Epithelial cell of proximal tubule (primary cell): Measurements from ENCODE around the gene SAMD4B. TPM values are rescaled to one million over a fixed set of nuclear protein-coding genes. Genes with fewer than 3 reads are reported as not detected.

Source experiments
- DNase-seq: peaks from one replicate; pipeline ENCODE4 v3.0.0-alpha.2; 2011; ENCODE audit warnings: low read depth
- H3K4me3 ChIP-seq: 2 replicates; pipeline ENCODE4 v1.5.1; 2011; ENCODE audit warnings: low read depth, mild to moderate bottlenecking, low read length
- total RNA-seq: library from RNA; depleted of rRNA; stranded (reverse); fragments of >200 nt; gene quantifications from 2 replicates; pipeline ENCODE4 v1.2.3, GENCODE V29; 2015
- TF ChIP-seq, protein P1 (sequence below): conservative IDR thresholded peaks from 2 replicates; pipeline ENCODE4 v1.5.1; 2012; ENCODE audit warnings: low read depth, mild to moderate bottlenecking, low read length

Gene SAMD4B
- total RNA-seq, 1 donor from 2014 or later, result 65.6 TPM

DNA sequence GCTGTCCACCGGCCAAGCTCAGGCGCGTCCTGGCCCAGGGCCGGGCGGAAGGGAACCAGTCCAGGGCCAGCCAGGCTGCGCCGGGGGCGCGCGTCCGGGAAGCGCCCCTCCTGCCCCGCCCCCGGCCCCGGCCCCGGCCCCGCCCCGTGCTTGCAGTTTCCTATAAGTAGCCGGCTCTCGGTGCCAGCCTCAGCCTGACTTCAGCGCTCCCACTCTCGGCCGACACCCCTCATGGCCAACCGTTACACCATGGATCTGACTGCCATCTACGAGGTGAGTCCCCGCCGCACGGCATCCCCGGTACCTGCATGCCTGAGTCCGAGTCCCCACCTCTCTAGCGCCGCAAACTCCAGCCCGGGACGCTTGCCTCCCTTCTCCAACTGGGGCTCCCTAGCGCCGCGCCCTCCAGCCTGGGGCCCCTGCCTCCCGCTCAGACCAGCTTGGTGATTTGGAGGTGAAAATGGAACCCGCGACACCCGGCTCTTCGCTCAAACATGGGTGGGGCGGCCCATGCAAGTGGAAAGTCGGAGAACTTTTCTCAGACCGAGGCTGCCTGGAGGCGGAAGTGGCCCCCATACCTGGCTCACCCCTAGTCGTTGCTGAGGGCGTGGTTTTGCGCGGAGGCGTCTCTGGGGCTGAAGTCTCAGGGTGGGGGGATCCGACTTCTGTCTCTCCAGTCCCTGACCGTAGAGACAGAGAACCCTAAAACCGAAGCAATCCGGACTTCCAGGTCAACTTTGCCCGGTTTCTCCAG lies 64.6 kb downstream of the SAMD4B start, which contains the start of gene ZFP36:
ZFP36 (plus strand) TSS at position 192 of the 754 bp plus-strand sequence; CDS start at position 250, 58 bp downstream.
- no peak for DNase-seq
- peak within 1 kb of the TSS; percentile 80 for H3K4me3 ChIP-seq
- TF ChIP-seq, protein P1, sequence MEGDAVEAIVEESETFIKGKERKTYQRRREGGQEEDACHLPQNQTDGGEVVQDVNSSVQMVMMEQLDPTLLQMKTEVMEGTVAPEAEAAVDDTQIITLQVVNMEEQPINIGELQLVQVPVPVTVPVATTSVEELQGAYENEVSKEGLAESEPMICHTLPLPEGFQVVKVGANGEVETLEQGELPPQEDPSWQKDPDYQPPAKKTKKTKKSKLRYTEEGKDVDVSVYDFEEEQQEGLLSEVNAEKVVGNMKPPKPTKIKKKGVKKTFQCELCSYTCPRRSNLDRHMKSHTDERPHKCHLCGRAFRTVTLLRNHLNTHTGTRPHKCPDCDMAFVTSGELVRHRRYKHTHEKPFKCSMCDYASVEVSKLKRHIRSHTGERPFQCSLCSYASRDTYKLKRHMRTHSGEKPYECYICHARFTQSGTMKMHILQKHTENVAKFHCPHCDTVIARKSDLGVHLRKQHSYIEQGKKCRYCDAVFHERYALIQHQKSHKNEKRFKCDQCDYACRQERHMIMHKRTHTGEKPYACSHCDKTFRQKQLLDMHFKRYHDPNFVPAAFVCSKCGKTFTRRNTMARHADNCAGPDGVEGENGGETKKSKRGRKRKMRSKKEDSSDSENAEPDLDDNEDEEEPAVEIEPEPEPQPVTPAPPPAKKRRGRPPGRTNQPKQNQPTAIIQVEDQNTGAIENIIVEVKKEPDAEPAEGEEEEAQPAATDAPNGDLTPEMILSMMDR, result no peak

DNA sequence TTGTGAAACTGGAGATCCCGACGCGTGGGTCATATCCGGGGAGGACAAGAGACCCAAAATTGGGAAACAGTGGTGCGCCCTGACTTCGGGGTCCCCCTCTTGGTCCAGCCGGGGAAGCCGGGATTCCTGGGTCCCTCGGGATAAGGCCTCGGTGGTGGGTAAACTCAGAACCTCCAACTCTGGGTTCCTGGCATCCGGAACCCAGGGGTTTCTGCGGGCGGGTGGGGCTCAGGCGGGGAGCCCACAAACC lies 65.1 kb downstream of the SAMD4B start:
- TF ChIP-seq, protein P1, result no peak
- DNase-seq, result no peak
- H3K4me3 ChIP-seq, result peak overlapping the region; percentile 80

DNA sequence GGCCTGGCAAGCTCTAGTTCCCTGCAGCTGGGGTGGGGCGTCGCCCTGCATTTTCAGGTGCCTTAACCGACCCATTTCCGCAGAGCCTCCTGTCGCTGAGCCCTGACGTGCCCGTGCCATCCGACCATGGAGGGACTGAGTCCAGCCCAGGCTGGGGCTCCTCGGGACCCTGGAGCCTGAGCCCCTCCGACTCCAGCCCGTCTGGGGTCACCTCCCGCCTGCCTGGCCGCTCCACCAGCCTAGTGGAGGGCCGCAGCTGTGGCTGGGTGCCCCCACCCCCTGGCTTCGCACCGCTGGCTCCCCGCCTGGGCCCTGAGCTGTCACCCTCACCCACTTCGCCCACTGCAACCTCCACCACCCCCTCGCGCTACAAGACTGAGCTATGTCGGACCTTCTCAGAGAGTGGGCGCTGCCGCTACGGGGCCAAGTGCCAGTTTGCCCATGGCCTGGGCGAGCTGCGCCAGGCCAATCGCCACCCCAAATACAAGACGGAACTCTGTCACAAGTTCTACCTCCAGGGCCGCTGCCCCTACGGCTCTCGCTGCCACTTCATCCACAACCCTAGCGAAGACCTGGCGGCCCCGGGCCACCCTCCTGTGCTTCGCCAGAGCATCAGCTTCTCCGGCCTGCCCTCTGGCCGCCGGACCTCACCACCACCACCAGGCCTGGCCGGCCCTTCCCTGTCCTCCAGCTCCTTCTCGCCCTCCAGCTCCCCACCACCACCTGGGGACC lies 65.6 kb downstream of the SAMD4B start:
- TF ChIP-seq, protein P1, result no peak
- no peak for DNase-seq
- peak overlapping the region; percentile 80 for H3K4me3 ChIP-seq

GRCh38 chr19:39408392-39409207 lies 66.4 kb downstream of the SAMD4B start:
- peak overlapping the region; percentile 80 for H3K4me3 ChIP-seq
- TF ChIP-seq, protein P1, result no peak
- no peak for DNase-seq

- H3K4me3 ChIP-seq, result peak overlapping the region; percentile 80
- TF ChIP-seq, protein P1, result no peak
- no peak for DNase-seq
Measured at GRCh38 chr19:39409208-39410016, 67.2 kb downstream of the SAMD4B start.
